Measurements from ENCODE around the gene CNST.
"Not testable (repeated sequence)": the region's sequence is repeated elsewhere in the genome, so short reads cannot be mapped to it uniquely, and the experiment has no call there.

The CNST gene

GRCh38 chr1:246583448-246584185, 17.4 kb downstream of the CNST start:
- peak; percentile 53 for DNase-seq (ENCODE audit: low spot score)

- DNase-seq (ENCODE audit: low spot score), result no peak
These were observed 20.8 kb downstream of the CNST start for GRCh38 chr1:246587032-246587431.

GRCh38 chr1:246587606-246588005, 21.4 kb downstream of the CNST start:
- DNase-seq (ENCODE audit: low spot score), result no peak

GRCh38 chr1:246588159-246588721, 22.0 kb downstream of the CNST start:
- no peak for DNase-seq (ENCODE audit: low spot score)

- DNase-seq (ENCODE audit: low spot score), result not testable (repeated sequence)
These were observed 23.7 kb downstream of the CNST start for GRCh38 chr1:246589919-246590318.

- no peak for DNase-seq (ENCODE audit: low spot score)
These were observed 24.8 kb downstream of the CNST start for GRCh38 chr1:246591047-246591446.

GRCh38 chr1:246591504-246591903, 25.2 kb downstream of the CNST start:
- no peak for DNase-seq (ENCODE audit: low spot score)

- DNase-seq (ENCODE audit: low spot score), result no peak
These were observed 25.7 kb downstream of the CNST start for GRCh38 chr1:246591958-246592357.

- DNase-seq (ENCODE audit: low spot score), result no peak
These were observed 26.4 kb downstream of the CNST start for GRCh38 chr1:246592695-246593094.

GRCh38 chr1:246595146-246595545, 28.9 kb downstream of the CNST start:
- no peak for DNase-seq (ENCODE audit: low spot score)

GRCh38 chr1:246597340-246597739, 31.1 kb downstream of the CNST start:
- no peak for DNase-seq (ENCODE audit: low spot score)

- no peak for DNase-seq (ENCODE audit: low spot score)
These were observed 31.7 kb downstream of the CNST start for GRCh38 chr1:246597971-246598370.

- no peak for DNase-seq (ENCODE audit: low spot score)
These were observed 33.1 kb downstream of the CNST start for GRCh38 chr1:246599315-246599714.

- DNase-seq (ENCODE audit: low spot score), result no peak
These were observed 34.3 kb downstream of the CNST start for GRCh38 chr1:246600579-246600978.

- no peak for DNase-seq (ENCODE audit: low spot score)
These were observed 35.9 kb downstream of the CNST start for GRCh38 chr1:246602194-246602593.

GRCh38 chr1:246605231-246605630, 39.0 kb downstream of the CNST start:
- DNase-seq (ENCODE audit: low spot score), result not testable (repeated sequence)

GRCh38 chr1:246607462-246607861, 41.2 kb downstream of the CNST start:
- no peak for DNase-seq (ENCODE audit: low spot score)

GRCh38 chr1:246608616-246609376, 42.5 kb downstream of the CNST start:
- peak; percentile 58 for DNase-seq (ENCODE audit: low spot score)

GRCh38 chr1:246609632-246610031, 43.4 kb downstream of the CNST start:
- no peak for DNase-seq (ENCODE audit: low spot score)

- no peak for DNase-seq (ENCODE audit: low spot score)
These were observed 47.0 kb downstream of the CNST start for GRCh38 chr1:246613096-246613758.

- DNase-seq (ENCODE audit: low spot score), result no peak
These were observed 50.9 kb downstream of the CNST start for GRCh38 chr1:246617156-246617555.

- no peak for DNase-seq (ENCODE audit: low spot score)
These were observed 51.5 kb downstream of the CNST start for GRCh38 chr1:246617768-246618167.

All from HuH-7 (cell line).